HEK293 (cell line): ENCODE data around the gene KRABD2.

Experiments used
- CTCF ChIP-seq: fragments of 450-650 bp; formaldehyde crosslinking; IDR thresholded peaks from 2 replicates; pipeline ENCODE4 v1.5.1; 2016; ENCODE audit warnings: missing biosample characterization, missing genetic modification characterization
- KLF8 ChIP-seq: fragments of 450-650 bp; formaldehyde crosslinking; IDR thresholded peaks from 2 replicates; pipeline ENCODE4 v1.5.1; 2016; ENCODE audit warnings: missing biosample characterization, missing genetic modification characterization
- MYNN ChIP-seq: fragments of 450-650 bp; formaldehyde crosslinking; IDR thresholded peaks from 2 replicates; pipeline ENCODE4 v1.5.1; 2016; ENCODE audit warnings: missing biosample characterization, missing genetic modification characterization, borderline replicate concordance
- PATZ1 ChIP-seq: fragments of 450-650 bp; formaldehyde crosslinking; IDR thresholded peaks from 2 replicates; pipeline ENCODE4 v1.5.1; 2016; ENCODE audit warnings: missing biosample characterization, missing genetic modification characterization
- TCF7L2 ChIP-seq: IDR thresholded peaks from 2 replicates; pipeline ENCODE4 v1.6.1; 2011; ENCODE audit warnings: low read depth, mild to moderate bottlenecking, inconsistent platforms, low read length, moderate library complexity, borderline replicate concordance
- YY2 ChIP-seq: fragments of 450-650 bp; formaldehyde crosslinking; IDR thresholded peaks from 2 replicates; pipeline ENCODE4 v1.5.1; 2016; ENCODE audit warnings: missing biosample characterization, missing genetic modification characterization
- ZNF174 ChIP-seq: fragments of 450-650 bp; formaldehyde crosslinking; IDR thresholded peaks from 2 replicates; pipeline ENCODE4 v1.5.0; 2017; ENCODE audit warnings: missing biosample characterization, mild to moderate bottlenecking, missing genetic modification characterization
- ZNF433 ChIP-seq: fragments of 450-650 bp; formaldehyde crosslinking; IDR thresholded peaks from 2 replicates; pipeline ENCODE4 v1.5.1; 2016; ENCODE audit warnings: missing biosample characterization, missing genetic modification characterization, low read depth
- ZNF624 ChIP-seq: fragments of 450-650 bp; formaldehyde crosslinking; IDR thresholded peaks from 2 replicates; pipeline ENCODE4 v1.5.1; 2017; ENCODE audit warnings: missing biosample characterization, missing genetic modification characterization

GRCh38 chr17:8402921-8403536, 26.5 kb upstream of the KRABD2 start:
- TF ChIP-seq CTCF (no peak), PATZ1 (tag by site-specific recombination) (no peak), ZNF433 (tag by site-specific recombination) (no peak), ZNF174 (tag by site-specific recombination) (no peak), TCF7L2 (no peak), KLF8 (tag by site-specific recombination) (no peak), MYNN (no peak), YY2 (tag by site-specific recombination) (no peak), ZNF624 (tag by site-specific recombination) (no peak)
